ENCODE results near the gene MACROD1.

GRCh38 chr11:64144587-64145472 is 21.1 kb downstream of the MACROD1 start:
- TF ChIP-seq CTCF (IDR thresholded peaks at IDR 0.05) (no peak), POLR2A (IDR thresholded peaks at IDR 0.05) (no peak), EP300 (IDR thresholded peaks at IDR 0.05) (no peak), POLR2AphosphoS5 (IDR thresholded peaks at IDR 0.05) (no peak)
